HepG2 (cell line): ENCODE results near the gene CELSR3. TPM values are rescaled to one million over a fixed set of nuclear protein-coding genes. Genes with fewer than 3 reads are reported as not detected.

Source experiments
- ELF1 ChIP-seq: sonication (generic); formaldehyde crosslinking; IDR thresholded peaks from 2 replicates; pipeline ENCODE4 v1.4.0; 2020; ENCODE audit warnings: missing genetic modification reagents
- RAD21 ChIP-seq: fragments of 450-650 bp; formaldehyde crosslinking; IDR thresholded peaks from 2 replicates; pipeline ENCODE4 v1.5.0; 2020; ENCODE audit warnings: mild to moderate bottlenecking
- RXRB ChIP-seq: IDR thresholded peaks from 2 replicates; pipeline ENCODE4 v1.6.1; 2016; ENCODE audit warnings: borderline replicate concordance, missing genetic modification reagents, missing compliant biosample characterization
- SRY ChIP-seq: sonication (generic); formaldehyde crosslinking; IDR thresholded peaks from 2 replicates; pipeline ENCODE4 v1.8.0; 2022; ENCODE audit warnings: mild to moderate bottlenecking, missing genetic modification reagents
- TAF15 ChIP-seq: fragments of 200-400 bp; formaldehyde crosslinking; IDR thresholded peaks from one replicate; pipeline ENCODE4 v1.6.1; 2018; ENCODE audit warnings: mild to moderate bottlenecking, low read depth, low read length; ENCODE audit not compliant: poor library complexity, severe bottlenecking
- ZFP36L2 ChIP-seq: sonication (generic); formaldehyde crosslinking; IDR thresholded peaks from 2 replicates; pipeline ENCODE4 v1.4.0; 2020; ENCODE audit warnings: missing genetic modification reagents
- ZKSCAN5 ChIP-seq: sonication (generic); formaldehyde crosslinking; IDR thresholded peaks from 2 replicates; pipeline ENCODE4 v1.5.1; 2020; ENCODE audit warnings: mild to moderate bottlenecking, missing genetic modification reagents
- ZNF3 ChIP-seq: IDR thresholded peaks from 2 replicates; pipeline ENCODE4 v1.7.0; 2017; ENCODE audit warnings: inconsistent platforms
- ZNF367 ChIP-seq: sonication (generic); formaldehyde crosslinking; IDR thresholded peaks from 2 replicates; pipeline ENCODE4 v1.4.0; 2020; ENCODE audit warnings: missing genetic modification reagents, borderline replicate concordance
- ZNF460 ChIP-seq: sonication (generic); formaldehyde crosslinking; IDR thresholded peaks from 2 replicates; pipeline ENCODE4 v1.5.1; 2020; ENCODE audit warnings: missing genetic modification reagents, mild to moderate bottlenecking, borderline replicate concordance
- ZNF672 ChIP-seq: sonication (generic); formaldehyde crosslinking; IDR thresholded peaks from 2 replicates; pipeline ENCODE4 v1.8.1; 2022; ENCODE audit warnings: missing genetic modification reagents
- ZNF709 ChIP-seq: sonication (generic); formaldehyde crosslinking; IDR thresholded peaks from 2 replicates; pipeline ENCODE4 v1.5.0; 2020; ENCODE audit warnings: mild to moderate bottlenecking, missing genetic modification reagents
- polyA plus RNA-seq, 8 experiments: library from polyadenylated mRNA; depleted of rRNA in 3 of 8; stranded (reverse) in 7 of 8; unstranded in 1 of 8; fragments of >200 nt; fragmentation: Illumina TruSeq in 4 of 8; extraction: Trizol in 4 of 8; gene quantifications; 2 replicates each; pipeline versions ENCODE4 v1.2.1 to v1.2.3, GENCODE V29; 2011 to 2016; ENCODE audit warnings: low read depth in 4 of 8, missing spikeins in 1 of 8, mixed read lengths in 1 of 8; ENCODE audit not compliant: insufficient read depth in 1 of 8
- total RNA-seq, 5 experiments: library from RNA; depleted of rRNA; stranded (reverse); fragments of >200 nt; fragmentation: Illumina TruSeq; extraction: Trizol; gene quantifications; 2 replicates each; pipeline ENCODE4 v1.2.3, GENCODE V29; 2016; ENCODE audit warnings: low read depth in 1 of 5
- TF ChIP-seq, protein P1 (sequence below): sonication (generic); formaldehyde crosslinking; IDR thresholded peaks from 2 replicates; pipeline ENCODE4 v1.4.0; 2020; ENCODE audit warnings: missing genetic modification reagents
- TF ChIP-seq, protein P2 (sequence below): sonication (generic); IDR thresholded peaks from 2 replicates; pipeline ENCODE4 v1.6.1; 2016; ENCODE audit warnings: low read depth, borderline replicate concordance
- TF ChIP-seq, protein P3 (sequence below): sonication (generic); formaldehyde crosslinking; IDR thresholded peaks from 2 replicates; pipeline ENCODE4 v1.4.0; 2020; ENCODE audit warnings: missing genetic modification reagents
- TF ChIP-seq, protein P4 (sequence below), 2 experiments: sonication (generic) in 1 of 2; formaldehyde crosslinking in 1 of 2; IDR thresholded peaks; 2 replicates each; pipeline versions ENCODE4 v1.6.1 to v1.9.0; 2014 to 2022; ENCODE audit warnings: antibody characterized with exemption in 1 of 2, borderline replicate concordance in 1 of 2, inconsistent platforms in 1 of 2, low read depth in 1 of 2, missing genetic modification reagents in 1 of 2
- TF ChIP-seq, protein P5 (sequence below): IDR thresholded peaks from 2 replicates; pipeline ENCODE4 v1.6.1; 2016; ENCODE audit warnings: mild to moderate bottlenecking, missing biosample characterization, missing genetic modification reagents

CELSR3 gene
- total and polyA plus RNA-seq, 2 of the 13 experiments (the other 11 are each of a cell fraction or from before 2014, with no cell fraction given): 5.4 to 6.7 TPM

DNA sequence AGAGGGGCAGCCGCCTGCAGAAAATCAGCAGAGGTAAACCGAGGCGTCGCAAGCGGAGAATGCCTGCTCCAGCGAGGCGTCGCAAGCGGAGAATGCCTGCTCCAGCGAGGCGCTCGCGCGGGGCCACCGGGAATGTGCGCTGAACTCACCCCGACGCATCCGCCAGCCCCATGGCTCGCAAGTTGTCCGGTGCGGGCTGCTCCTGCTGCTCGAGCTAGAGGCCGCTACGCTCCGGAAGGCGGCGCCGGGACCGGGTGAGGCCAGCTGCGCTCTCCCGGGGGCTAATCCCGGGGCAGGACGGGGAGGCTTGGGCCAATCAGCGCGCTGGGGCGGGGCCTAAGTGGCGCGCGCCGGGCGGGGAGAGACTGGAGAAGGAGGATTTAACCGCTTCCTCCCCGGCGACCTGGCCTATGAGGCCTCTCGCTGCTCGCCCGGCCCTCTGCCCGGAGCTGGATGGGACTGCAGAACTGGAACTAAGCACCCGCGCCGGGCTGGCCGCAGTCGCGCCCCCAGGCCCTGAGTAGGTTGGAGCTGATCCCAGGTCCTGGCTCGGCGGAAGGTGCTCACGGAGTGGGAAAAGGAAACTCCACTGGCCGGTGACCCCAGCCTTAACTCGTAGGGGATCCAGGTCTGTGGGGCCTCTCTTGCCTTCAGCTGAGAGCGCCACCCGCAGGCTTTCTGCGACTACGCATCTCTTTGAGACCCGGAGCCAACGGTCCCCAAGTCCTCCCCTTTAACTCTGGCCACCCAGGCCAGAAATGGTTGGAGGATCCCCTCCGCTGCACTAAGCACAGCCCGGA is 27.3 kb downstream of the CELSR3 start, which contains the start of gene SLC26A6 (continued):
- TF ChIP-seq, protein P1, sequence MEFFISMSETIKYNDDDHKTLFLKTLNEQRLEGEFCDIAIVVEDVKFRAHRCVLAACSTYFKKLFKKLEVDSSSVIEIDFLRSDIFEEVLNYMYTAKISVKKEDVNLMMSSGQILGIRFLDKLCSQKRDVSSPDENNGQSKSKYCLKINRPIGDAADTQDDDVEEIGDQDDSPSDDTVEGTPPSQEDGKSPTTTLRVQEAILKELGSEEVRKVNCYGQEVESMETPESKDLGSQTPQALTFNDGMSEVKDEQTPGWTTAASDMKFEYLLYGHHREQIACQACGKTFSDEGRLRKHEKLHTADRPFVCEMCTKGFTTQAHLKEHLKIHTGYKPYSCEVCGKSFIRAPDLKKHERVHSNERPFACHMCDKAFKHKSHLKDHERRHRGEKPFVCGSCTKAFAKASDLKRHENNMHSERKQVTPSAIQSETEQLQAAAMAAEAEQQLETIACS (CRISPR knock-in tag): peak; percentile 54
- TF ChIP-seq, protein P2, sequence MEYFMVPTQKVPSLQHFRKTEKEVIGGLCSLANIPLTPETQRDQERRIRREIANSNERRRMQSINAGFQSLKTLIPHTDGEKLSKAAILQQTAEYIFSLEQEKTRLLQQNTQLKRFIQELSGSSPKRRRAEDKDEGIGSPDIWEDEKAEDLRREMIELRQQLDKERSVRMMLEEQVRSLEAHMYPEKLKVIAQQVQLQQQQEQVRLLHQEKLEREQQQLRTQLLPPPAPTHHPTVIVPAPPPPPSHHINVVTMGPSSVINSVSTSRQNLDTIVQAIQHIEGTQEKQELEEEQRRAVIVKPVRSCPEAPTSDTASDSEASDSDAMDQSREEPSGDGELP: peak; percentile 92
- TF ChIP-seq RXRB (CRISPR knock-in tag) (peak; percentile 53), ZNF709 (no peak; the same call in none of the 2 replicates), SRY (CRISPR knock-in tag) (peak; percentile 95), RAD21 (peak; percentile 77), ZNF367 (CRISPR knock-in tag) (no peak), ZNF460 (CRISPR knock-in tag) (no peak; the same call in 1 of the 2 replicates), ZNF672 (CRISPR knock-in tag) (peak; percentile 56; the same call in 1 of the 2 replicates), ELF1 (CRISPR knock-in tag) (peak; percentile 27; the same call in 1 of the 2 replicates), TAF15 (peak; percentile 50), ZKSCAN5 (no peak), ZFP36L2 (CRISPR knock-in tag) (no peak; the same call in 1 of the 2 replicates), ZNF3 (0 out of 2 replicates have a peak, but pooled peaks have one; percentile 57)
- TF ChIP-seq, protein P3, sequence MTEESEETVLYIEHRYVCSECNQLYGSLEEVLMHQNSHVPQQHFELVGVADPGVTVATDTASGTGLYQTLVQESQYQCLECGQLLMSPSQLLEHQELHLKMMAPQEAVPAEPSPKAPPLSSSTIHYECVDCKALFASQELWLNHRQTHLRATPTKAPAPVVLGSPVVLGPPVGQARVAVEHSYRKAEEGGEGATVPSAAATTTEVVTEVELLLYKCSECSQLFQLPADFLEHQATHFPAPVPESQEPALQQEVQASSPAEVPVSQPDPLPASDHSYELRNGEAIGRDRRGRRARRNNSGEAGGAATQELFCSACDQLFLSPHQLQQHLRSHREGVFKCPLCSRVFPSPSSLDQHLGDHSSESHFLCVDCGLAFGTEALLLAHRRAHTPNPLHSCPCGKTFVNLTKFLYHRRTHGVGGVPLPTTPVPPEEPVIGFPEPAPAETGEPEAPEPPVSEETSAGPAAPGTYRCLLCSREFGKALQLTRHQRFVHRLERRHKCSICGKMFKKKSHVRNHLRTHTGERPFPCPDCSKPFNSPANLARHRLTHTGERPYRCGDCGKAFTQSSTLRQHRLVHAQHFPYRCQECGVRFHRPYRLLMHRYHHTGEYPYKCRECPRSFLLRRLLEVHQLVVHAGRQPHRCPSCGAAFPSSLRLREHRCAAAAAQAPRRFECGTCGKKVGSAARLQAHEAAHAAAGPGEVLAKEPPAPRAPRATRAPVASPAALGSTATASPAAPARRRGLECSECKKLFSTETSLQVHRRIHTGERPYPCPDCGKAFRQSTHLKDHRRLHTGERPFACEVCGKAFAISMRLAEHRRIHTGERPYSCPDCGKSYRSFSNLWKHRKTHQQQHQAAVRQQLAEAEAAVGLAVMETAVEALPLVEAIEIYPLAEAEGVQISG (CRISPR knock-in tag): peak; percentile 95
- TF ChIP-seq, protein P4, sequence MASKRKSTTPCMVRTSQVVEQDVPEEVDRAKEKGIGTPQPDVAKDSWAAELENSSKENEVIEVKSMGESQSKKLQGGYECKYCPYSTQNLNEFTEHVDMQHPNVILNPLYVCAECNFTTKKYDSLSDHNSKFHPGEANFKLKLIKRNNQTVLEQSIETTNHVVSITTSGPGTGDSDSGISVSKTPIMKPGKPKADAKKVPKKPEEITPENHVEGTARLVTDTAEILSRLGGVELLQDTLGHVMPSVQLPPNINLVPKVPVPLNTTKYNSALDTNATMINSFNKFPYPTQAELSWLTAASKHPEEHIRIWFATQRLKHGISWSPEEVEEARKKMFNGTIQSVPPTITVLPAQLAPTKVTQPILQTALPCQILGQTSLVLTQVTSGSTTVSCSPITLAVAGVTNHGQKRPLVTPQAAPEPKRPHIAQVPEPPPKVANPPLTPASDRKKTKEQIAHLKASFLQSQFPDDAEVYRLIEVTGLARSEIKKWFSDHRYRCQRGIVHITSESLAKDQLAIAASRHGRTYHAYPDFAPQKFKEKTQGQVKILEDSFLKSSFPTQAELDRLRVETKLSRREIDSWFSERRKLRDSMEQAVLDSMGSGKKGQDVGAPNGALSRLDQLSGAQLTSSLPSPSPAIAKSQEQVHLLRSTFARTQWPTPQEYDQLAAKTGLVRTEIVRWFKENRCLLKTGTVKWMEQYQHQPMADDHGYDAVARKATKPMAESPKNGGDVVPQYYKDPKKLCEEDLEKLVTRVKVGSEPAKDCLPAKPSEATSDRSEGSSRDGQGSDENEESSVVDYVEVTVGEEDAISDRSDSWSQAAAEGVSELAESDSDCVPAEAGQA (IDR thresholded peaks at IDR 0.05; ENCODE audit: low read depth): no peak
- TF ChIP-seq, protein P4 (CRISPR knock-in tag; IDR thresholded peaks at IDR 0.05; ENCODE audit: borderline replicate concordance): 0 out of 2 replicates have a peak, but pooled peaks have one; percentile 80
- TF ChIP-seq, protein P5, sequence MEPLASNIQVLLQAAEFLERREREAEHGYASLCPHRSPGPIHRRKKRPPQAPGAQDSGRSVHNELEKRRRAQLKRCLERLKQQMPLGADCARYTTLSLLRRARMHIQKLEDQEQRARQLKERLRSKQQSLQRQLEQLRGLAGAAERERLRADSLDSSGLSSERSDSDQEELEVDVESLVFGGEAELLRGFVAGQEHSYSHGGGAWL (CRISPR knock-in tag): peak; percentile 43
